Osteocyte (in vitro differentiated cells): ENCODE data around the gene RDX. TPM values are rescaled to one million over a fixed set of nuclear protein-coding genes. Genes with fewer than 3 reads are reported as not detected.

Experiments used
- DNase-seq: peaks from one replicate; pipeline ENCODE4 v3.0.0; 2021; ENCODE audit warnings: mixed read lengths; ENCODE audit not compliant: unreplicated experiment; ENCODE audit errors: extremely low spot score
- H3K27ac Mint-ChIP-seq: one replicate; pipeline ENCODE4 v1.8.0; 2021; ENCODE audit warnings: mild to moderate bottlenecking, mixed read lengths; ENCODE audit not compliant: unreplicated experiment
- H3K27me3 Mint-ChIP-seq: one replicate; pipeline ENCODE4 v1.8.0; 2021; ENCODE audit warnings: mixed read lengths; ENCODE audit not compliant: unreplicated experiment
- H3K36me3 Mint-ChIP-seq: one replicate; pipeline ENCODE4 v1.8.0; 2021; ENCODE audit warnings: mixed read lengths; ENCODE audit not compliant: unreplicated experiment
- H3K4me1 Mint-ChIP-seq: one replicate; pipeline ENCODE4 v1.8.0; 2021; ENCODE audit warnings: mixed read lengths; ENCODE audit not compliant: unreplicated experiment
- H3K4me3 Mint-ChIP-seq: one replicate; pipeline ENCODE4 v1.8.0; 2021; ENCODE audit warnings: mild to moderate bottlenecking, moderate library complexity, mixed read lengths; ENCODE audit not compliant: unreplicated experiment
- H3K9me3 Mint-ChIP-seq: one replicate; pipeline ENCODE4 v1.8.0; 2021; ENCODE audit warnings: mixed read lengths; ENCODE audit not compliant: unreplicated experiment
- total RNA-seq: library from RNA; stranded (reverse); gene quantifications from 2 replicates; pipeline ENCODE4 v1.2.1, GENCODE V29; 2021
- TF ChIP-seq, protein P1 (sequence below): fragments of 200-600 bp; sonication (generic); IDR thresholded peaks from 2 replicates; pipeline ENCODE4 v1.5.0; 2021; ENCODE audit warnings: antibody characterized with exemption, mild to moderate bottlenecking, moderate library complexity

RDX gene
- total RNA-seq, 1 donor from 2014 or later: 163 TPM

DNA sequence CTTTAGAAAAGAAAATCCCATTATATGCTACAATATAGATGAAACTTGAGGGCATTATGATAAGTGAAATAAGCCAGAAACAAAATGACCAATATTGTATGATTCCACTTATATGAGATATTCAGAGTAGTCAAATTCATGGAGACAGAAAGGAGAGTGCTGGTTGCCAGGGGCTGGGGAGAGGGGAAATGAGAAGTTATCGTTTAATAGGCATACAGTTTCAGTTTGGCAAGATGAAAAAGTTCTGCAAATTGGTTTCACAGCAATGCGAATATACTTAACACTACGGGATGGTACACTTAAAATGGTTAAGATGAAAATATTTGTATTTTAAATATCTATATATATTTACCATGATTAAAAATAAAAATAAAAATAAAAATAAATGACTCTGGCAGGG is 31.1 kb upstream of the RDX start:
- TF ChIP-seq, protein P1, sequence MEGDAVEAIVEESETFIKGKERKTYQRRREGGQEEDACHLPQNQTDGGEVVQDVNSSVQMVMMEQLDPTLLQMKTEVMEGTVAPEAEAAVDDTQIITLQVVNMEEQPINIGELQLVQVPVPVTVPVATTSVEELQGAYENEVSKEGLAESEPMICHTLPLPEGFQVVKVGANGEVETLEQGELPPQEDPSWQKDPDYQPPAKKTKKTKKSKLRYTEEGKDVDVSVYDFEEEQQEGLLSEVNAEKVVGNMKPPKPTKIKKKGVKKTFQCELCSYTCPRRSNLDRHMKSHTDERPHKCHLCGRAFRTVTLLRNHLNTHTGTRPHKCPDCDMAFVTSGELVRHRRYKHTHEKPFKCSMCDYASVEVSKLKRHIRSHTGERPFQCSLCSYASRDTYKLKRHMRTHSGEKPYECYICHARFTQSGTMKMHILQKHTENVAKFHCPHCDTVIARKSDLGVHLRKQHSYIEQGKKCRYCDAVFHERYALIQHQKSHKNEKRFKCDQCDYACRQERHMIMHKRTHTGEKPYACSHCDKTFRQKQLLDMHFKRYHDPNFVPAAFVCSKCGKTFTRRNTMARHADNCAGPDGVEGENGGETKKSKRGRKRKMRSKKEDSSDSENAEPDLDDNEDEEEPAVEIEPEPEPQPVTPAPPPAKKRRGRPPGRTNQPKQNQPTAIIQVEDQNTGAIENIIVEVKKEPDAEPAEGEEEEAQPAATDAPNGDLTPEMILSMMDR: no peak
- Mint-ChIP-seq H3K27me3 (no peaks in the 10 kb centered on the region), H3K36me3 (no peaks in the 10 kb centered on the region), H3K4me3 (no peak overlapping the region), H3K9me3 (peaks cover 12% of the 10 kb centered on the region), H3K27ac (no peak overlapping the region), H3K4me1 (peaks cover 11% of the 10 kb centered on the region)
- DNase-seq: no peak

DNA sequence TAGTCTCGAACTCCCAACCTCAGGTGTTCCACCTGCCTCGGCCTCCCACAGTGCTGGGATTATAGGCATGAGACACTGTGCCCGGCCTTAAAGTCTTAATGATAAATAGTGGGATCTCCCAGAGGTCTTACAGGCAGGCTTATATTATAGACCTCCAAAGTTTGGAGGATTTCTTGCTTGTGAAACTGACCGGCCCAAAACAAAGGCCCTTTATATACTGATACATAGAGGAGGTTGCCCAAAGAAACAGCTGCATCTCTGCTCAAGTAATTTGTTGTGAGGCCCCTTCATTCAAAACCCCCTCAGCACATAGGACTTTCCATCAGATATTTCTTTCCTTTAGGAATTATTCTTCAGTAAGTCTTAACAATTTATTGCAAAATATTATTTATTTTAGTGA is 27.4 kb upstream of the RDX start:
- no peak overlapping the region for H3K4me3 Mint-ChIP-seq
- H3K27ac Mint-ChIP-seq: no peak overlapping the region
- H3K36me3 Mint-ChIP-seq: no peaks in the 10 kb centered on the region
- DNase-seq: no peak
- TF ChIP-seq, protein P1: no peak
- H3K27me3 Mint-ChIP-seq: no peaks in the 10 kb centered on the region
- H3K4me1 Mint-ChIP-seq: peaks cover 9% of the 10 kb centered on the region
- H3K9me3 Mint-ChIP-seq: peaks cover 3% of the 10 kb centered on the region

DNA sequence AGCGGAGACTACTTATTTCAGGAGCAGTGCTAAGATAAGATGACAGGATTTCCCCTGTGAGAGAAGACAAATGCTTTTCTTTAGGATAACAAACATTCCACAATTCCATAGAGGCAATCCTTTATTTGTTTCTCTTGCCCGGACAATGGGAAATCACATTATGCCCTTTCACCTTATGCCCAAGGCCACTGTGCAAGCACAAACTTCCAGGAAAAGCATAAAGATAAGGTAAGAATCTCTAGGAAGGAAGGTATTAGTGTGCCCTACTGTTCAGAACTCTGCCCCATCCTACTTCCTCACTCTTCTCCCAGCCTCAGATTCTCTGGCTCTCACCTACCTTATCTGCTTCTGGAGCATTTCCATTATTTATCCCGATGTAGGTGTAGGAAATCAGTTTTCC is 23.1 kb upstream of the RDX start:
- H3K9me3 Mint-ChIP-seq: no peaks in the 10 kb centered on the region
- TF ChIP-seq, protein P1: no peak
- no peaks in the 10 kb centered on the region for H3K27me3 Mint-ChIP-seq
- DNase-seq: no peak
- no peaks in the 10 kb centered on the region for H3K36me3 Mint-ChIP-seq
- H3K4me1 Mint-ChIP-seq: peaks cover 3% of the 10 kb centered on the region
- H3K27ac Mint-ChIP-seq: no peak overlapping the region
- no peak overlapping the region for H3K4me3 Mint-ChIP-seq

DNA sequence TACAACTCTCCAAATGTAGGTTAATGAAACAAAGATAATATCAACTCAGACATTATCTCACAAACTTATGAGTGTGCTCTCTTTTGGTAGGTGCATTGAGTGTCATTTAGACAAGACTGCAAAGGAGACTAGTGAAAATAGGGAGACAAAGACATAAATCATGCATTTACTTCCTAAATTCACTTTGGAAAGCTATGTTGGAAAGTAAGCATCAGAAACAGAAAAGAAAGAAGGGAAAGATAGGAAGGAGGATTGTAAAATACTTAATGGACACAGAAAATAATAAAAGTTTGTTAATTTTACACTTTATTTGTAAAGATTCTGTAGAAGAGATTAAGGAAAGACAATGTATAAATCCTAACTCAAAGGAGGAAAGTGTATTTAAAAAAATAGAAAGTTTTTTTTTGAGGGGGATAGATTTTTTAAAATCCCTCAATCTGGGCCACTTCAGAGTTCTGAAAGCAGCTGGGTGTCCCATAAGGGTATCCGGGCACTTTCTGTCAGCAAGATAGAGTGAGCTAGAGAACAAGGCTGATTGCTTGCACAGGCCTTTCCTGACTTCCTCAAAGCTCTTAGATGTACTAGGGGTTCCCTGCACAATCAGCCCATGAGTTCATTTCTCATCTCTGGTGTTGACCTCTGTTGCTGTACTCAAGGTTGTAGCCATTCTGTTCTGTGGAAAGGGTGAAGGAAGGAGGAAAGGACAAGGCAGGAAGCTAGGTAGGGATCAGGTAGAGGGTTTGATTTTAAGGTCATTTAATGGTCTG is 22.4 kb upstream of the RDX start:
- no peak for DNase-seq
- TF ChIP-seq, protein P1: no peak
- no peak overlapping the region for H3K4me3 Mint-ChIP-seq
- H3K9me3 Mint-ChIP-seq: no peaks in the 10 kb centered on the region
- no peaks in the 10 kb centered on the region for H3K36me3 Mint-ChIP-seq
- H3K4me1 Mint-ChIP-seq: peaks cover 3% of the 10 kb centered on the region
- no peak overlapping the region for H3K27ac Mint-ChIP-seq
- H3K27me3 Mint-ChIP-seq: no peaks in the 10 kb centered on the region

DNA sequence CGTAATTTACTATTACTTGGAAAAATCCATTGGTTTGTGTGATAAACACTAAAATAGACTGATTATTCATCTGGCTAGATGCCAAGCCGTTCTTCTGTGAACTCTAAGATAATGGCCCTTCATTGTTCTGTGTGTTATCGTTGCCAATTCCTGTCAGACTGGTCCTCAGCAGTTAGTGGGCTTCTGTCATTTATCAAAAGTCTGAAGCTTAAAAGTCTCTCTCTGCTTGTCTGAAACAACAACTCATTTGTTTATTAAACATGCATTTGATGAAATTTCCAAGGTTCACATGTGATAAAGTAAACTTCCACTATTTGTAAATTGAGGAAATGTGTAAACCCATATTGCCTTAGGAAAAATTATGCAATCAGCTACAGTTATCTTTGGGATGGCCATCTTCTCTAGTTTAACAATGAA is 21.1 kb upstream of the RDX start:
- no peaks in the 10 kb centered on the region for H3K9me3 Mint-ChIP-seq
- no peak for DNase-seq
- H3K36me3 Mint-ChIP-seq: no peaks in the 10 kb centered on the region
- TF ChIP-seq, protein P1: no peak
- H3K4me1 Mint-ChIP-seq: peaks cover 6% of the 10 kb centered on the region
- H3K27me3 Mint-ChIP-seq: no peaks in the 10 kb centered on the region
- H3K4me3 Mint-ChIP-seq: no peak overlapping the region
- no peak overlapping the region for H3K27ac Mint-ChIP-seq
